Adrenal gland (tissue), 12 donors: ENCODE measurements around the gene KDM4B. TPM values are rescaled to one million over a fixed set of nuclear protein-coding genes. Genes with fewer than 3 reads are reported as not detected.
A peak's percentile ranks its signal among the peaks of the same experiment; 100 is the strongest.

Experiments
- DNase-seq, 7 donors: peaks; one replicate each; pipeline ENCODE4 v3.0.0-alpha.2; 2019 to 2020
- H3K27ac ChIP-seq, 5 donors: fragments of 200-600 bp; sonication (generic) in 4 of 5; 1 replicate in 3 of 5; 2 replicates in 2 of 5; pipeline versions ENCODE4 v1.5.1 to v1.8.0; 2016 to 2020; ENCODE audit warnings: mild to moderate bottlenecking in 1 of 5
- H3K27me3 ChIP-seq: fragments of 200-600 bp; 2 replicates; pipeline ENCODE4 v1.8.0; 2021
- H3K36me3 ChIP-seq, 2 donors: fragments of 200-600 bp; replicated peaks in 1 of 2; 1 replicate in 1 of 2; 2 replicates in 1 of 2; pipeline versions ENCODE4 v1.5.1 to v1.8.0; 2018 to 2022
- H3K4me1 ChIP-seq, 2 donors: fragments of 200-600 bp; replicated peaks in 1 of 2; 1 replicate in 1 of 2; 2 replicates in 1 of 2; pipeline versions ENCODE4 v1.5.1 to v1.8.0; 2018 to 2021
- H3K4me3 ChIP-seq, 4 donors: fragments of 200-600 bp; sonication (generic) in 3 of 4; one replicate each; pipeline ENCODE4 v1.5.1; 2016 to 2018
- H3K9me3 ChIP-seq, 3 donors: fragments of 200-600 bp; sonication (generic) in 1 of 3; replicated peaks in 1 of 3; 1 replicate in 2 of 3; 2 replicates in 1 of 3; pipeline versions ENCODE4 v1.5.1 to v1.8.0; 2016 to 2021
- CTCF ChIP-seq, 6 experiments: fragments of 450-650 bp in 4 of 6; fragments of 200-600 bp in 2 of 6; sonication (generic) in 1 of 6; IDR thresholded peaks; 1 replicate in 5 of 6; 2 replicates in 1 of 6; pipeline versions ENCODE4 v1.5.1 to v1.8.0; 2016 to 2021; ENCODE audit warnings: antibody characterized with exemption in 6 of 6, mild to moderate bottlenecking in 2 of 6, moderate library complexity in 1 of 6
- POLR2A ChIP-seq, 2 donors: fragments of 450-650 bp; IDR thresholded peaks; one replicate each; pipeline ENCODE4 v1.6.1; 2017; ENCODE audit warnings: antibody characterized with exemption in 2 of 2, mild to moderate bottlenecking in 2 of 2, moderate library complexity in 1 of 2
- WGBS, 4 donors: extraction: QIAGEN DNeasy Blood & Tissue Kit in 2 of 4; methylation state at CpG; one replicate each; pipeline versions ENCODE4 v1.1.5 to v1.1.7; 2013 to 2017; 5-methylcytosine and 5-hydroxymethylcytosine counted together
- intact Hi-C, 2 donors: fragments of 100-400 bp; cut with DNase I; formaldehyde crosslinking; loops; one replicate each; pipeline versions ENCODE4 v1.14.1 to v1.15.0; 2022 to 2023
- polyA plus RNA-seq, 3 donors: library from polyadenylated mRNA; stranded (reverse); fragments of 200-250 nt in 2 of 3; fragments of 350-450 nt in 1 of 3; fragmentation: Illumina TruSeq in 1 of 3; extraction: RNeasy Lipid Tissue Mini Kit (QIAGEN cat#74804) in 1 of 3; gene quantifications; one replicate each; pipeline ENCODE4 v1.2.3, GENCODE V29; 2013 to 2014
- total RNA-seq, 9 donors: library from RNA; depleted of rRNA in 4 of 9; stranded (reverse); fragments of >200 nt in 4 of 9; fragments of 120-200 nt in 1 of 9; fragmentation: NEBNext Ultra II Directional in 1 of 9; extraction: Animal tissue kit (Norgen Biotek cat#: 25700) in 1 of 9; gene quantifications; one replicate each; pipeline versions ENCODE4 v1.1.0 to v1.2.4, GENCODE V29; 2013 to 2023
- donor health status: healthy with polysubstance abuse.
- donor health status: Bipolar disorder and iron deficiency.
- donor health status: DM: yes; HTN: yes; CAD: no.
- donor health status: DM: no; HTN: no; CAD: no.
- donor health status: DM: no; HTN: no; CAD: no.
- donor health status: DM: yes; HTN: yes; CAD: no.

Gene KDM4B
- total and polyA plus RNA-seq, 12 donors = 9.8 to 65.1 (median 39.9) TPM

- intact Hi-C loops = no loop called here
- no peak overlapping the region for H3K27ac ChIP-seq
- no peaks in the 10 kb centered on the region for H3K9me3 ChIP-seq
- no peak for DNase-seq
- WGBS, 4 donors = 92 to 95% (median 94%) methylated on average over 6 of the region's 6 CpGs
- no peaks in the 10 kb centered on the region for H3K27me3 ChIP-seq
- TF ChIP-seq CTCF (IDR thresholded peaks at IDR 0.05) (no peak), POLR2A (IDR thresholded peaks at IDR 0.05) (no peak)
- no peak overlapping the region for H3K4me3 ChIP-seq
- H3K4me1 ChIP-seq = peaks cover 7 to 19% of the 10 kb centered on the region in 2 donors
- H3K36me3 ChIP-seq = peaks cover 0 to 10% of the 10 kb centered on the region in 2 donors
Measured at GRCh38 chr19:5000120-5000611, 31.3 kb downstream of the KDM4B start.

GRCh38 chr19:5001615-5002014 lies 32.7 kb downstream of the KDM4B start:
- DNase-seq = peak in 3 of 7 donors; percentile 41 to 49 (median 48)
- H3K36me3 ChIP-seq = peaks cover 0 to 9% of the 10 kb centered on the region in 2 donors
- intact Hi-C loops = no loop called here

GRCh38 chr19:5002143-5002542 lies 33.2 kb downstream of the KDM4B start:
- Histone ChIP-seq H3K4me1 (peaks cover 7 to 22% of the 10 kb centered on the region in 2 donors), H3K27me3 (no peaks in the 10 kb centered on the region), H3K9me3 (no peaks in the 10 kb centered on the region), H3K27ac (peak overlapping the region; percentile 30 to 73 (median 59)), H3K36me3 (peaks cover 0 to 6% of the 10 kb centered on the region in 2 donors), H3K4me3 (no peak overlapping the region)
- WGBS, 4 donors = 43 to 50% (median 45%) methylated on average over 4 of the region's 4 CpGs
- peak in 6 of 7 donors; percentile 75 to 83 (median 80) for DNase-seq
- intact Hi-C loops = no loop called here
- TF ChIP-seq POLR2A (IDR thresholded peaks at IDR 0.05) = no peak
- no peak for TF ChIP-seq CTCF (IDR thresholded peaks at IDR 0.05)

More at GRCh38 chr19:5001615-5002014, 32.7 kb downstream of the KDM4B start:
- no peak for TF ChIP-seq POLR2A (IDR thresholded peaks at IDR 0.05)
- peak; percentile 47 to 73 (median 57) for TF ChIP-seq CTCF (IDR thresholded peaks at IDR 0.05)
- Histone ChIP-seq H3K27ac (peak overlapping the region in 4 of 5 donors; percentile 30 to 73 (median 64)), H3K4me3 (no peak overlapping the region), H3K4me1 (peaks cover 7 to 21% of the 10 kb centered on the region in 2 donors), H3K9me3 (no peaks in the 10 kb centered on the region), H3K27me3 (no peaks in the 10 kb centered on the region)
- WGBS, 4 donors = 41 to 72% (median 65%) methylated on average over 3 of the region's 3 CpGs

- WGBS, 4 donors = 94 to 95% (median 94%) methylated on average over 16 to 18 of the region's 18 CpGs
- Histone ChIP-seq H3K27ac (no peak overlapping the region), H3K4me3 (no peak overlapping the region), H3K27me3 (no peaks in the 10 kb centered on the region), H3K36me3 (no peaks in the 10 kb centered on the region), H3K9me3 (no peaks in the 10 kb centered on the region), H3K4me1 (peaks cover 7 to 22% of the 10 kb centered on the region in 2 donors)
- no peak for TF ChIP-seq POLR2A (IDR thresholded peaks at IDR 0.05)
- TF ChIP-seq CTCF (IDR thresholded peaks at IDR 0.05) = no peak
- no peak for DNase-seq
- intact Hi-C loops = no loop called here
Measured at GRCh38 chr19:5003781-5004180, 34.9 kb downstream of the KDM4B start.
